ENCODE results near the gene OR5H15.
"Not testable (repeated sequence)": the region's sequence is repeated elsewhere in the genome, so short reads cannot be mapped to it uniquely, and the experiment has no call there.

Gene OR5H15

GRCh38 chr3:98151241-98151640, 15.3 kb upstream of the OR5H15 start:
- TF ChIP-seq CTCF (IDR thresholded peaks at IDR 0.05; ENCODE audit: low read depth, low read length, missing control alignments): no peak
- H3K4me3 ChIP-seq (ENCODE audit: low read depth, low read length): no peak overlapping the region
- no peak for DNase-seq (ENCODE audit: low read depth)

GRCh38 chr3:98171071-98171470, 4.6 kb downstream of the OR5H15 start:
- no peak for DNase-seq (ENCODE audit: low read depth)
- H3K4me3 ChIP-seq (ENCODE audit: low read depth, low read length): no peak overlapping the region
- no peak for TF ChIP-seq CTCF (IDR thresholded peaks at IDR 0.05; ENCODE audit: low read depth, low read length, missing control alignments)

- DNase-seq (ENCODE audit: low read depth): no peak
- H3K4me3 ChIP-seq (ENCODE audit: low read depth, low read length): no peak overlapping the region
- TF ChIP-seq CTCF (IDR thresholded peaks at IDR 0.05; ENCODE audit: low read depth, low read length, missing control alignments): no peak
Observed at GRCh38 chr3:98172621-98173020, 6.1 kb downstream of the OR5H15 start.

- H3K4me3 ChIP-seq (ENCODE audit: low read depth, low read length): no peak overlapping the region
- TF ChIP-seq CTCF (IDR thresholded peaks at IDR 0.05; ENCODE audit: low read depth, low read length, missing control alignments): no peak
- no peak for DNase-seq (ENCODE audit: low read depth)
Observed at GRCh38 chr3:98180319-98180890, 13.9 kb downstream of the OR5H15 start.

- H3K4me3 ChIP-seq (ENCODE audit: low read depth, low read length): no peak overlapping the region
- TF ChIP-seq CTCF (IDR thresholded peaks at IDR 0.05; ENCODE audit: low read depth, low read length, missing control alignments): no peak
- DNase-seq (ENCODE audit: low read depth): no peak
Observed at GRCh38 chr3:98182196-98182595, 15.7 kb downstream of the OR5H15 start.

GRCh38 chr3:98185180-98185579, 18.7 kb downstream of the OR5H15 start:
- H3K4me3 ChIP-seq (ENCODE audit: low read depth, low read length): no peak overlapping the region
- no peak for TF ChIP-seq CTCF (IDR thresholded peaks at IDR 0.05; ENCODE audit: low read depth, low read length, missing control alignments)
- DNase-seq (ENCODE audit: low read depth): no peak

GRCh38 chr3:98188545-98188944, 22.0 kb downstream of the OR5H15 start:
- DNase-seq (ENCODE audit: low read depth): peak; percentile 18
- H3K4me3 ChIP-seq (ENCODE audit: low read depth, low read length): no peak overlapping the region

GRCh38 chr3:98190911-98191310, 24.4 kb downstream of the OR5H15 start:
- DNase-seq (ENCODE audit: low read depth); H3K4me3 ChIP-seq (ENCODE audit: low read depth, low read length): not testable (repeated sequence)

More at GRCh38 chr3:98188545-98188944, 22.0 kb downstream of the OR5H15 start:
- TF ChIP-seq CTCF (IDR thresholded peaks at IDR 0.05; ENCODE audit: low read depth, low read length, missing control alignments): peak; percentile 55

GRCh38 chr3:98196293-98196692, 29.8 kb downstream of the OR5H15 start:
- DNase-seq (ENCODE audit: low read depth); H3K4me3 ChIP-seq (ENCODE audit: low read depth, low read length): not testable (repeated sequence)
